Kidney epithelial cell (primary cell): Measurements from ENCODE around the gene HTR3A. TPM values are rescaled to one million over a fixed set of nuclear protein-coding genes. Genes with fewer than 3 reads are reported as not detected.

Source experiments
- DNase-seq: peaks from one replicate; pipeline ENCODE4 v3.0.0-alpha.2; 2010; ENCODE audit warnings: low read depth
- H3K27me3 ChIP-seq: 2 replicates; pipeline ENCODE4 v1.6.0; 2011; ENCODE audit warnings: low read length; ENCODE audit not compliant: control insufficient read depth, insufficient read depth
- H3K36me3 ChIP-seq: 2 replicates; pipeline ENCODE4 v1.5.1; 2011; ENCODE audit warnings: low read length; ENCODE audit not compliant: control insufficient read depth, insufficient read depth
- H3K4me3 ChIP-seq: 2 replicates; pipeline ENCODE4 v1.5.1; 2011; ENCODE audit warnings: low read depth, mild to moderate bottlenecking, control low read depth, low read length
- CTCF ChIP-seq: IDR thresholded peaks from 2 replicates; pipeline ENCODE4 v1.5.1; 2011; ENCODE audit warnings: mild to moderate bottlenecking, moderate library complexity, low read length, control low read depth, inconsistent platforms; ENCODE audit not compliant: insufficient read depth, poor library complexity, severe bottlenecking
- total RNA-seq: library from RNA; depleted of rRNA; stranded (reverse); fragments of >200 nt; gene quantifications from 2 replicates; pipeline ENCODE4 v1.2.3, GENCODE V29; 2015

HTR3A gene
- total RNA-seq, 1 donor from 2014 or later, result 0.25 TPM

GRCh38 chr11:114015117-114015516, 40.2 kb downstream of the HTR3A start:
- Histone ChIP-seq H3K36me3 (no peaks in the 10 kb centered on the region), H3K27me3 (peaks cover 2% of the 10 kb centered on the region), H3K4me3 (no peak overlapping the region)
- no peak for TF ChIP-seq CTCF
- DNase-seq, result no peak

- no peak for DNase-seq
- Histone ChIP-seq H3K27me3 (peaks cover 2% of the 10 kb centered on the region), H3K4me3 (no peak overlapping the region), H3K36me3 (no peaks in the 10 kb centered on the region)
- TF ChIP-seq CTCF, result no peak
These were observed 42.1 kb downstream of the HTR3A start for GRCh38 chr11:114016986-114017385.

- Histone ChIP-seq H3K36me3 (no peaks in the 10 kb centered on the region), H3K4me3 (no peak overlapping the region), H3K27me3 (no peaks in the 10 kb centered on the region)
- no peak for TF ChIP-seq CTCF
- DNase-seq, result no peak
These were observed 42.8 kb downstream of the HTR3A start for GRCh38 chr11:114017723-114018122.

GRCh38 chr11:114019046-114019445, 44.1 kb downstream of the HTR3A start:
- Histone ChIP-seq H3K36me3 (no peaks in the 10 kb centered on the region), H3K27me3 (no peaks in the 10 kb centered on the region), H3K4me3 (no peak overlapping the region)
- no peak for TF ChIP-seq CTCF
- DNase-seq, result no peak

GRCh38 chr11:114019574-114019973, 44.7 kb downstream of the HTR3A start:
- H3K4me3 ChIP-seq, result no peak overlapping the region
- DNase-seq, result no peak
- TF ChIP-seq CTCF, result no peak

GRCh38 chr11:114025329-114025907, 50.5 kb downstream of the HTR3A start:
- H3K27me3 ChIP-seq, result peaks cover 5% of the 10 kb centered on the region
- no peak overlapping the region for H3K4me3 ChIP-seq
- no peaks in the 10 kb centered on the region for H3K36me3 ChIP-seq
- TF ChIP-seq CTCF, result no peak
- no peak for DNase-seq

More at GRCh38 chr11:114019574-114019973, 44.7 kb downstream of the HTR3A start:
- Histone ChIP-seq H3K27me3 (no peaks in the 10 kb centered on the region), H3K36me3 (no peaks in the 10 kb centered on the region)
